HG02884 (cell line): ENCODE measurements around the gene MCM10.

ENCODE experiments used
- ATAC-seq: cut with Tn5 transposase; IDR thresholded peaks from one replicate; pipeline ENCODE4 v1.9.1; 2021; ENCODE audit warnings: mild to moderate bottlenecking, moderate library complexity; ENCODE audit not compliant: unreplicated experiment

MCM10 gene

GRCh38 chr10:13256627-13257026 is 95.3 kb downstream of the MCM10 start:
- ATAC-seq, result no peak

- no peak for ATAC-seq
Measured at GRCh38 chr10:13257621-13258140, 96.3 kb downstream of the MCM10 start.
